ENCODE measurements around the gene LRRC3B. TPM values are rescaled to one million over a fixed set of nuclear protein-coding genes. Genes with fewer than 3 reads are reported as not detected.

LRRC3B gene
- polyA plus RNA-seq, 1 donor from 2014 or later, result 56.4 TPM

- H3K4me3 ChIP-seq (ENCODE audit: low read length), result no peak overlapping the region
- no peaks in the 10 kb centered on the region for H3F3A ChIP-seq (ENCODE audit: insufficient read depth, low read length, poor library complexity, severe bottlenecking)
- H3K9ac ChIP-seq (ENCODE audit: low read length), result no peak overlapping the region
- no peaks in the 10 kb centered on the region for H4K20me1 ChIP-seq (ENCODE audit: insufficient read depth)
- H3K79me2 ChIP-seq (replicated peaks; ENCODE audit: insufficient read depth, low read length), result no peaks in the 10 kb centered on the region
- TF ChIP-seq MXI1 (conservative IDR thresholded peaks at IDR 0.05; ENCODE audit: poor library complexity, severe bottlenecking), result no peak
- TF ChIP-seq EZH2 (IDR thresholded peaks at IDR 0.05; ENCODE audit: borderline replicate concordance, insufficient read depth, low read length, poor library complexity, severe bottlenecking), result no peak
- TF ChIP-seq, protein P1, sequence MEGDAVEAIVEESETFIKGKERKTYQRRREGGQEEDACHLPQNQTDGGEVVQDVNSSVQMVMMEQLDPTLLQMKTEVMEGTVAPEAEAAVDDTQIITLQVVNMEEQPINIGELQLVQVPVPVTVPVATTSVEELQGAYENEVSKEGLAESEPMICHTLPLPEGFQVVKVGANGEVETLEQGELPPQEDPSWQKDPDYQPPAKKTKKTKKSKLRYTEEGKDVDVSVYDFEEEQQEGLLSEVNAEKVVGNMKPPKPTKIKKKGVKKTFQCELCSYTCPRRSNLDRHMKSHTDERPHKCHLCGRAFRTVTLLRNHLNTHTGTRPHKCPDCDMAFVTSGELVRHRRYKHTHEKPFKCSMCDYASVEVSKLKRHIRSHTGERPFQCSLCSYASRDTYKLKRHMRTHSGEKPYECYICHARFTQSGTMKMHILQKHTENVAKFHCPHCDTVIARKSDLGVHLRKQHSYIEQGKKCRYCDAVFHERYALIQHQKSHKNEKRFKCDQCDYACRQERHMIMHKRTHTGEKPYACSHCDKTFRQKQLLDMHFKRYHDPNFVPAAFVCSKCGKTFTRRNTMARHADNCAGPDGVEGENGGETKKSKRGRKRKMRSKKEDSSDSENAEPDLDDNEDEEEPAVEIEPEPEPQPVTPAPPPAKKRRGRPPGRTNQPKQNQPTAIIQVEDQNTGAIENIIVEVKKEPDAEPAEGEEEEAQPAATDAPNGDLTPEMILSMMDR (IDR thresholded peaks at IDR 0.05; ENCODE audit: poor library complexity, severe bottlenecking), result no peak
- TF ChIP-seq EP300 (conservative IDR thresholded peaks at IDR 0.05; ENCODE audit: poor library complexity, severe bottlenecking), result no peak
- TF ChIP-seq SMC3 (conservative IDR thresholded peaks at IDR 0.05; ENCODE audit: poor library complexity), result no peak
- no peak for TF ChIP-seq POLR2AphosphoS5 (IDR thresholded peaks at IDR 0.05)
- no peak for TF ChIP-seq RAD21 (conservative IDR thresholded peaks at IDR 0.05)
- TF ChIP-seq TAF1 (IDR thresholded peaks at IDR 0.05; ENCODE audit: low read depth), result no peak
- TF ChIP-seq, protein P2, sequence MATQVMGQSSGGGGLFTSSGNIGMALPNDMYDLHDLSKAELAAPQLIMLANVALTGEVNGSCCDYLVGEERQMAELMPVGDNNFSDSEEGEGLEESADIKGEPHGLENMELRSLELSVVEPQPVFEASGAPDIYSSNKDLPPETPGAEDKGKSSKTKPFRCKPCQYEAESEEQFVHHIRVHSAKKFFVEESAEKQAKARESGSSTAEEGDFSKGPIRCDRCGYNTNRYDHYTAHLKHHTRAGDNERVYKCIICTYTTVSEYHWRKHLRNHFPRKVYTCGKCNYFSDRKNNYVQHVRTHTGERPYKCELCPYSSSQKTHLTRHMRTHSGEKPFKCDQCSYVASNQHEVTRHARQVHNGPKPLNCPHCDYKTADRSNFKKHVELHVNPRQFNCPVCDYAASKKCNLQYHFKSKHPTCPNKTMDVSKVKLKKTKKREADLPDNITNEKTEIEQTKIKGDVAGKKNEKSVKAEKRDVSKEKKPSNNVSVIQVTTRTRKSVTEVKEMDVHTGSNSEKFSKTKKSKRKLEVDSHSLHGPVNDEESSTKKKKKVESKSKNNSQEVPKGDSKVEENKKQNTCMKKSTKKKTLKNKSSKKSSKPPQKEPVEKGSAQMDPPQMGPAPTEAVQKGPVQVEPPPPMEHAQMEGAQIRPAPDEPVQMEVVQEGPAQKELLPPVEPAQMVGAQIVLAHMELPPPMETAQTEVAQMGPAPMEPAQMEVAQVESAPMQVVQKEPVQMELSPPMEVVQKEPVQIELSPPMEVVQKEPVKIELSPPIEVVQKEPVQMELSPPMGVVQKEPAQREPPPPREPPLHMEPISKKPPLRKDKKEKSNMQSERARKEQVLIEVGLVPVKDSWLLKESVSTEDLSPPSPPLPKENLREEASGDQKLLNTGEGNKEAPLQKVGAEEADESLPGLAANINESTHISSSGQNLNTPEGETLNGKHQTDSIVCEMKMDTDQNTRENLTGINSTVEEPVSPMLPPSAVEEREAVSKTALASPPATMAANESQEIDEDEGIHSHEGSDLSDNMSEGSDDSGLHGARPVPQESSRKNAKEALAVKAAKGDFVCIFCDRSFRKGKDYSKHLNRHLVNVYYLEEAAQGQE (IDR thresholded peaks at IDR 0.05; ENCODE audit: borderline replicate concordance), result no peak
- H2AFZ ChIP-seq (ENCODE audit: low read depth, low read length), result no peak overlapping the region
- H3K4me2 ChIP-seq (ENCODE audit: low read length), result no peak overlapping the region
- no peaks in the 10 kb centered on the region for H3K27me3 ChIP-seq (ENCODE audit: insufficient read depth, low read depth, low read length)
- no peak overlapping the region for H3K27ac ChIP-seq (ENCODE audit: low read length)
- H3K36me3 ChIP-seq (ENCODE audit: insufficient read depth, low read length), result peaks cover 9% of the 10 kb centered on the region
- peaks cover 7% of the 10 kb centered on the region for H3K9me3 ChIP-seq (ENCODE audit: low read length)
- no peaks in the 10 kb centered on the region for H3K9me2 ChIP-seq (ENCODE audit: insufficient read depth, low read length)
Observed at GRCh38 chr3:26714485-26714884, 91.9 kb downstream of the LRRC3B start.

DNA sequence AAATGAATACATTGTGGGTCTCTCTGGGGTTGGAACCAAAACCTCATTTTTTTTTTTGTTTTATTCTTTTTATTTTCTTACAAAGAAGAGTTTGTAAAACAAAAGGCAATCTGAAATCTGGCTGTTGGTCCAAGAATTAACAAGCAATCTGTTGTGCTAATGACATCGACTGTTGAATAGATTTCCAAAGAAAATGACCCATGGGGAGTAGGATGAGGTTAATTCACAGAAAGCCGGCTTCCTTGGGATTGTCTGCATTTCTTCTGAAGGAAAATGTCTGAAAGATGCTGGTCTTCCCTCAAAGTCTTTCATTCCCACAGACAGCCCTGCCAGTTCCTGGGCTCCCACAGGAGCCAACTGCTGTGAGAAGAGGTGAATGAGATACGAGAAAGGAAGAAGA is 92.9 kb downstream of the LRRC3B start:
- H3K27me3 ChIP-seq (ENCODE audit: insufficient read depth, low read depth, low read length), result no peaks in the 10 kb centered on the region
- H2AFZ ChIP-seq (ENCODE audit: low read depth, low read length), result no peak overlapping the region
- H3K36me3 ChIP-seq (ENCODE audit: insufficient read depth, low read length), result peaks cover under 1% of the 10 kb centered on the region
- H3F3A ChIP-seq (ENCODE audit: insufficient read depth, low read length, poor library complexity, severe bottlenecking), result no peaks in the 10 kb centered on the region
- no peak overlapping the region for H3K4me3 ChIP-seq (ENCODE audit: low read length)
- no peak overlapping the region for H3K9ac ChIP-seq (ENCODE audit: low read length)
- peaks cover 7% of the 10 kb centered on the region for H3K9me3 ChIP-seq (ENCODE audit: low read length)
- H3K79me2 ChIP-seq (replicated peaks; ENCODE audit: insufficient read depth, low read length), result no peaks in the 10 kb centered on the region
- TF ChIP-seq, protein P2 (IDR thresholded peaks at IDR 0.05; ENCODE audit: borderline replicate concordance), result no peak
- TF ChIP-seq EZH2 (IDR thresholded peaks at IDR 0.05; ENCODE audit: borderline replicate concordance, insufficient read depth, low read length, poor library complexity, severe bottlenecking), result no peak
- H3K4me2 ChIP-seq (ENCODE audit: low read length), result no peak overlapping the region
- no peak overlapping the region for H3K27ac ChIP-seq (ENCODE audit: low read length)
- H4K20me1 ChIP-seq (ENCODE audit: insufficient read depth), result no peaks in the 10 kb centered on the region
- H3K9me2 ChIP-seq (ENCODE audit: insufficient read depth, low read length), result no peaks in the 10 kb centered on the region

Measured in neural cell (in vitro differentiated cells).